HG03354 (cell line): ENCODE data around the gene EVA1B.

Experiments
- ATAC-seq: cut with Tn5 transposase; IDR thresholded peaks from one replicate; pipeline ENCODE4 v1.9.1; 2021; ENCODE audit warnings: mild to moderate bottlenecking; ENCODE audit not compliant: unreplicated experiment, poor library complexity, severe bottlenecking

Gene EVA1B, protein sequence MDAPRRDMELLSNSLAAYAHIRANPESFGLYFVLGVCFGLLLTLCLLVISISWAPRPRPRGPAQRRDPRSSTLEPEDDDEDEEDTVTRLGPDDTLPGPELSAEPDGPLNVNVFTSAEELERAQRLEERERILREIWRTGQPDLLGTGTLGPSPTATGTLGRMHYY

GRCh38 chr1:36323636-36324352, at the start of gene EVA1B:
EVA1B (minus strand) TSS chr1:36323645; CDS start chr1:36323037, 608 bp downstream.
- peak; percentile 34 for ATAC-seq

GRCh38 chr1:36372617-36373016, 49.2 kb upstream of the EVA1B start:
- no peak for ATAC-seq

GRCh38 chr1:36369061-36369861, 45.8 kb upstream of the EVA1B start:
- peak; percentile 55 for ATAC-seq

GRCh38 chr1:36367798-36368197, 44.4 kb upstream of the EVA1B start:
- no peak for ATAC-seq

DNA sequence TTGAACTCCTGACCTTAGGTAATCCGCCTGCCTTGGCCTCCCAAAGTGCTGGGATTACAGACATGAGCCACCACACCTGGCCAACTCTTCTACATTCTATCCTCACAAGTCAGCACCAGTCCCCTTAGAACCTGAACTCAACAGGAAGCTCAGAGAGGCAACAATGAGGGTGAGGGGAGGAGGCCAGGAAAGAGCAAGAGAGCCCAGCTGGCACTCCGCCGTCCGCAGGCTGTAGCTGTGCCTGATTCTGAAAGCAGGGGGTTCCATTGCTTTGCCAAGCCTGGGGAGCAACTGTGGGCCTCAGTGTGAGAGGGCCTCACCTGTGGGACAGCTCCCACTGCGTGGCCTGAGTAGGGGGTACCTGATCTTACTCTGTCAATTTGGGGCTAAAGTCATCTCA, 43.6 kb upstream of the EVA1B start:
- no peak for ATAC-seq

GRCh38 chr1:36366091-36366661, 42.7 kb upstream of the EVA1B start:
- no peak for ATAC-seq

- ATAC-seq: no peak
These were observed 41.9 kb upstream of the EVA1B start for GRCh38 chr1:36365381-36365780.

DNA sequence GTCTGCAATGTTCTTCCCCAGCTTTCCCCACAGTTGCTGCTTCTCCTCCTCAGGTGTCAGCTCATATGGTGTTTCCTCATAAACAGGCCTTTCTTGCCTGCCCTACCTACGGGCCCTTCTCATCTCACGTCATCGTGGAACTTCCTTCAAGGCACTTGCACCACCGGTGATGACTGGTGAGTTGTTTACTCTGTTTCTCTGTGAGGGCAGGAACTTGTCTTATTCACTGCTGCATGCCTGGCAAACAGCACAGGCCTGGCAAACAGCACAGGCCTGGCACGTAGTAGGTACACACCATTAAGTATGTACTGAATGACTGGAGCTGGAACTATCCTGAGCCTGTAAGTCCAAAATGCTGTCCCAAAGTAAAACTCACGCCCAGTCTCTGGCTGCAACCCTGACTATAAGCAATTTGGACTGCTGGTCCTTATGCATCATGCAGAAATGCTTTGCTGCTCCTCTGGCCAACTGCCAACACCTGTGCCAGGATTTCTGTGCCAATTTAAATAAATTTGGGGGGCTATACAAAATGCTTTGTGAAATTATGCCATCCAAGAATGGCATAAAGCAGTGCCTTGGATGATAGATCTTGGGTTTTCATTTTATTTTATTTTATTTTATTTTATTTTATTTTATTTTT, 36.6 kb upstream of the EVA1B start:
- no peak for ATAC-seq

GRCh38 chr1:36359383-36359782, 35.9 kb upstream of the EVA1B start:
- no peak for ATAC-seq

DNA sequence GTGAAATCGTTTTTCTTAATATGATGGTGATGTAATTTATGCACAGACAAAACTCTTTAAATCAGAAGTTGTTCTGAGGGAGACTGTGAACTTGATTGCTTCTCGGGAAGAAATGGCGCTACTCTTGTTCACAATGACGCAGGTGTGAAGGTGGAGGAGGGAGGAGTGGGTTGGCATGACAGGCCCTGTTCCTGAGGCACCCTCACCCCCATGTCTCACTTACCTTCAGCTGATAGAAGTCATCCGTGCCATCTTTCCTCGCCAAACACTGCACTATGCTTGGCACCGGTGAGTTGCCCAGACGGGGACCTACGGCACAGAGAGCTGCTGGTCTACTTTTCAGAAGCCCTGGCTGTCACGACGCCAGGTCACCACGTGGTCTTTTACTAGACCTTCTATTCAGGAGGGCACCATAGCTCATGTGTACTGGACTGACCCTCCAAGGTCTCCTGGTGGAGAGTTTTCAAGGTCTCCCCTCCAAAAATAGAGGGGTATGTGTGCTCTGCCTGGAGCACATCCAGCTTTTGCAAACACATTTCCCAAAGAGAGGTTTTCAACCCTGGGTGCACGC, 35.2 kb upstream of the EVA1B start:
- ATAC-seq: no peak

DNA sequence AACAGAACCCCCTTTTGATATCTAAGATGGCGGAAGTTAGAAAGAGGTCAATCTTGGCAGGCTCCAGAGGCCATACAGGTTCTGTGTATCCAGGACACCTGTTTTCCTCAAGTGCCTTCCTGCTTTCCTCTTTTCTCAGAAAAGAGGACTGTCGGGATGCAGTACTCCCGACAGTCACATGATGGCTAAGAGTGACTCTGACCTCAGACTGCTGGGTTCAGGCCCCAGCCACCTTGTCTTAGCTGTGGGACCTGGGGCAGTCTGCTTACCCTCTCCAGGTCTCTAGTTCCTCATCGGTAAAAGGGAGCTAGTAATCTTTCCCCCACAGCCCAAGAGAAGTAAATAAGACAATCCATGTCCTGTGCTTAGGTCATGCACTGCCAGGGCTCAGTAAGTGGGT, 32.4 kb upstream of the EVA1B start:
- ATAC-seq: no peak

DNA sequence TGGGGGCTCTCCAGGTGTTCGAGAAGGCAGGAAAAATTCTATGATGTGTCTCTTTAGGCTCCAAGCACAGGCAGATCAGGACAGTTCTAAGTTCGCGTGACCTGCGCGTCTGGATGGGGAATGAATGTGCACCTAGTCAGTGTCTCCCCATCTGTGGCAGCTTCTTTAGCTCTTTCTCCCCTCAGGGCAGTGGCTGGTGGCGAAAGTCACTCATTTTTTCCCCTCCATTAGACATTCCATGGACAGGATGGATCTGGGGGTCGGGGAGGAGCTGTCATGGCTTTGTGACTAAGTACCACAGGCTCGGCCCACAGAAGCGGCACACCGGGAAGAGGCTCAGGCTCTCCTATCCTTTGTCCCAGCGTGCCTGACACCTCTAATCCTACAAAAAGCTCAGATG, 31.0 kb upstream of the EVA1B start:
- no peak for ATAC-seq

DNA sequence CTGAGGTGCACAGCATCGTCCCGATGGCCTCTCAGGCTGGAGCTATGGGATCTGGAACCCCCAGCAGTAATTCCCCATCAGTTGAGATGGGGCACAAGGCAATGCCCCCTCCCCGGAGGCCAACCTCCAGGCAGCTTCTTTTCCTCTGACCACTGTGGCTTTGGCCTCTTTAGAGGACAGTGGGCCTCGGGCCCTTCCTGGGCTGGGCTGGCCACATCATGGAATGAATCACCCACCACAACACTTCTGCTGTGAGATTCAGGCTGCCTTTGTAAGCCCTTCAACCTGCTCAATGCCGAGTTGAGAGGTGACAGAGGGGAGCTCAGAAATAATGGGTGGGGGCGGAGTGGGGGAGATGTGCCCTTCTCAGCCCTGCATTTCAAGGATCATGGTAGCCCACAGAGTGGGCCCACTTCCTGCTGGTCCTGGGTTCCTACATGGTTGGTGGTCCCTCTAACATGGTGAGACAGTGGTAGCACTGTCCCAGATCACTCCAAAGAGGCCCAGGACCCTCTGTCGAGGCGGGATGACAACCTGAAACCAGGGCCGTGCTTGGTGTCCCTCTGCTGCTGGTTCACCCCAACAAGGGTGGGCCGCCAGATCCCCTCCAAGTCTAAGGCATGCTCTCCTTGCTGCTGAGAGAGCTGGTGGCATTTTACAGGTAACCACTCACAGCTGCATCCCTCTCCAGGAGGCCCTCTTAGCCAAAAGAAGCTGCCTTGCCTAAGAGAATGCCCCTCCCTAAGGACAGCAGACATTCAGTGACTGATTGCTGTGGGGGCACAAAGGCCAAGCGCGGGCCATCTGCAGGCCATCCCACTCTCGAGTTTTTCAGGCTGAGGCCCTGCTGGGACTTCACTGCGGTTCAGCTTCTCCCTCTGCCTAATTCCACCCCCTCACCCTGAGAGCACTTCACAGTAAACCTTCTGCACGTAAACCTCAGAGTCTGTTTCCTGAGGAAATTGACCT, 29.7 kb upstream of the EVA1B start:
- no peak for ATAC-seq

DNA sequence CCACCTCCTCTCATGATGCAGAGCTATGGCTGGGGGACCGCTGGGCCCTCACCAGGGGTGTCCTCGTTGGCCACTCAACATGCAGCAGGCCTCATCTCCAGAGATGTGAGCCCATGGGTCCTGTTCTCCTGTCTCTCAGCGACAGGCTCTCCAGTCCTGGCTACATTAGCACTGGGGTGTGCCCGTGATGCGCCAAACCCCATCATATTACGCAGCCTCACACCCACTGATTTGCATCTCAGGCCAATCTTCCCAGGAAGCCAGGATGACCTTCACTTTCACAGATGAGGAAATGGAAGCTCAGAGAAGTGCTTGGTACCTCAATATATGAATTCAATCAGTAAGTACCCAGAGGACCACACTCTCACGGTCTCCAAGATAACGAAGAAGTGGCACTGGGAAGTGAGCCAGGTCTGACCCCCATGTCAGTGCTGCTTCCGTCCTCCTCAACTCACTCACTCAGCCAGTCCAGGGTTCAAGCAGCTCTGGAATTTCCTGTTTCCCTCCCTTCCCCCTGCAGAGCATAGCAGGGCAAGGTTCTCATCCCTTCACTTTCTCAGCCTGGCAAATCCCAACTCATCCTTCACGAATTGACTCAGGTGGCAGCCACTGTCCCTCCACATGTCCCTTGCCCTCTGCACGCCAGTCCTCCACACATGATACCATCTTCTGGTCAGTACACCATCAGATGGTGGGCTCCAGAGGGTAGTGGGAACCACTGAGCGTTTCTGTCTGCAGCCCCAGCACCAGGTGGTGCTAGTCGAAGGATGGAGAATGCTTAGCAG, 28.9 kb upstream of the EVA1B start:
- ATAC-seq: no peak

DNA sequence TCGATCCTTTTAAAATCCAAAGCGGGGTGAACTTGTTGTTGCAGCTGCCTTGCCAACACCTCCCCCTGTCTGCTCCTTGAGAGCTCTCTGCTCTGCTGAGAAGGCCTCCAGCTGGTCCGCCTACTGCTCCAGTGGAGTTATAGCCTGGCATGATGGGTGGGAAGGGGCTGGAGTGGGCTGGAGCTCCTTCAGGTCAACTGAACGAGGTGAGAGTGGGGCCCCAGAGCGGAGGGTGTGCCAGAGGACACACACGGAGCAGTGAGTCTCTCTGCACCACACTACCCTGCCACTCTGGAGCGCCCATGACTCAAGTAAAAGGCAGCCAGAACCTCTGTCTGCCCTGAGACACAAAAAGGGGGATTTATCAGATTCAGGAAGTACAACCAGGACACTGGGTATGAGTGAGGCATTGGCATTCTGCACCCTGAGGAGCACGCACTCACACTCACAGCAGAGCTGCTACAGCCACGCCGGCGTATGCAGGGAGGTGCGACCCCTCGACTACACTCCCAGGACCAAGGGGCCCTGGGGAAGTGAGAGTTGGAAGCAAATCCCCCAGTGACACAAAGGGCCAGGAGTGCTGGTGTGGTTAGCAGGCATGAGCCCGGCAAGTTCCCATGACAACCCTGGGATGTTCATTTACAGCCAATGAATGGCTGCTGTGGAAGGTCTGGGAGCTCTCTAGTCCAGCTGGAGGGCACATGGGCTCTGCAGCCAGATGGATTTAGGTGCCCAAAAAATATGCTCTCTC, 28.0 kb upstream of the EVA1B start:
- no peak for ATAC-seq

DNA sequence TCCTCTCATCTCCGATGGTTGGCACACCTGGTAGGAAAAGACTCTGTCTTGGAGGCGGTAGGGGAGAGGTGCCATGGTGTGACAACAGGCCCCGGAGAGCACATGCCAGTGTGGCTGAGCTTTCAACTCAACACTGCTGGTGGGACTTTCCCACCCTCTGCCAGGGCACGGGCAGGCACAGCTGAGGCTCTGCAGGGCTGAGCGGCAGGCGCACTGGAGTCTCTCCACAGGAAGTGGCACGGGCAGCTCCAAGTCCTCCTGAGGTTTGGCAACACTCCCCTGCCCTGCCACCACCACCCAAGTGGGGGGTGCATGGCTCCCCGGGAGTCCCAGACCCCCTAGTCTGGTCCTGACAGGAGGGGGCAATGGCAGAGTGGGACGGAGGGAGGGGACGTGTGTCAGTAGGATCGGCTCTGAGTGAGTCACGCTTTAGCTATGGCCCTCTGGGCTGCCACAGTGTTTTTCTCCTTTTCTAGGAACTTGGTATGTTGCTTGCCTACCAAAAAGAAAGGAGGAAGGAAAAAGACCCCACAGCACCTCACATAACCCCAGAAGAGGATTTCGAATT, 27.3 kb upstream of the EVA1B start:
- ATAC-seq: no peak

- no peak for ATAC-seq
These were observed 26.4 kb upstream of the EVA1B start for GRCh38 chr1:36349839-36350238.
